Mononuclear cell (primary cell): ENCODE results near the gene SH2D2A. TPM values are rescaled to one million over a fixed set of nuclear protein-coding genes. Genes with fewer than 3 reads are reported as not detected.
"Not testable (repeated sequence)": the region's sequence is repeated elsewhere in the genome, so short reads cannot be mapped to it uniquely, and the experiment has no call there.

Experiments used
- H3K27me3 ChIP-seq: 2 replicates; pipeline ENCODE4 v1.6.0; 2011; ENCODE audit warnings: low read length, control low read depth; ENCODE audit not compliant: insufficient read depth
- H3K4me1 ChIP-seq: 2 replicates; pipeline ENCODE4 v1.5.1; 2011; ENCODE audit warnings: mild to moderate bottlenecking, low read length, control low read depth; ENCODE audit not compliant: insufficient read depth
- H3K4me3 ChIP-seq: 2 replicates; pipeline ENCODE4 v1.5.1; 2011; ENCODE audit warnings: mild to moderate bottlenecking, low read length, moderate library complexity
- H3K9me3 ChIP-seq: 2 replicates; pipeline ENCODE4 v1.5.1; 2011; ENCODE audit warnings: low read depth, mild to moderate bottlenecking, control low read depth, low read length
- total RNA-seq: library from RNA; depleted of rRNA; stranded (reverse); fragments of >200 nt; gene quantifications from one replicate; pipeline ENCODE4 v1.2.3, GENCODE V29; 2012

SH2D2A gene
- total RNA-seq, 1 donor: 19.1 TPM

DNA sequence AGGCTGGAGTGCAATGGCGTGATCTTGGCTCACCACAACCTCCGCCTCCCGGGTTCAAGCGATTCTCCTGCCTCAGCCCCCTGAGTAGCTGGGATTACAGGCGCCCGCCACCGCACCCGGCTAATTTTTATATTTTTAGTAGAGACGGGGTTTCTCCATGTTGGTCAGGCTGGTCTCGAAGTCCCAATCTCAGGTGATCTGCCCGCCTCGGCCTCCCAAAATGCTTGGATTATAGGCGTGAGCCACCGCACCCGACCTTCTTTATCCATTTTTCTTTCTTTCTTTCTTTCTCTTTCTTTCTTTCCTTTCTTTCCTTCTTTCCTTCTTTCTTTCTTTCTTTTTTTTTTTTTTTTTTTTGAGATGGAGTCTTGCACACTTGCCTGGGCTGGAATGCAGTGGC, 51.5 kb downstream of the SH2D2A start:
- H3K4me3 ChIP-seq, H3K27me3 ChIP-seq, H3K9me3 ChIP-seq: not testable (repeated sequence)
- H3K4me1 ChIP-seq: peaks cover 39% of the 10 kb centered on the region

DNA sequence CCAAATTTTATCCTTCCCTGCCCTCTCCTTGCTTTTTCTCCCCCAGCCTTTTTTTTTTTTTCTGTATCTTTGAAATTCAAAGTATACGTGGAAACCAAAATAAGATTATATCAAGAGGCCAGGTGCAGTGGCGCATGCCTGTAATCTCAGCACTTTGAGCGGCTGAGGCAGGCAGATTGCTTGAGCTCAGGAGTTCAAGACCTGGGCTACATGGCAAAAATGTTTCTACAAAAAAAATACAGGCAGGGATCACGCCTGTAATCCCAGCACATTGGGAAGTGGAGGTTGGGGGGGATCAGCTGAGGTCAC, 55.9 kb downstream of the SH2D2A start:
- Histone ChIP-seq H3K9me3 (no peaks in the 10 kb centered on the region), H3K4me3 (no peak overlapping the region), H3K27me3 (no peaks in the 10 kb centered on the region), H3K4me1 (peaks cover 4% of the 10 kb centered on the region)

DNA sequence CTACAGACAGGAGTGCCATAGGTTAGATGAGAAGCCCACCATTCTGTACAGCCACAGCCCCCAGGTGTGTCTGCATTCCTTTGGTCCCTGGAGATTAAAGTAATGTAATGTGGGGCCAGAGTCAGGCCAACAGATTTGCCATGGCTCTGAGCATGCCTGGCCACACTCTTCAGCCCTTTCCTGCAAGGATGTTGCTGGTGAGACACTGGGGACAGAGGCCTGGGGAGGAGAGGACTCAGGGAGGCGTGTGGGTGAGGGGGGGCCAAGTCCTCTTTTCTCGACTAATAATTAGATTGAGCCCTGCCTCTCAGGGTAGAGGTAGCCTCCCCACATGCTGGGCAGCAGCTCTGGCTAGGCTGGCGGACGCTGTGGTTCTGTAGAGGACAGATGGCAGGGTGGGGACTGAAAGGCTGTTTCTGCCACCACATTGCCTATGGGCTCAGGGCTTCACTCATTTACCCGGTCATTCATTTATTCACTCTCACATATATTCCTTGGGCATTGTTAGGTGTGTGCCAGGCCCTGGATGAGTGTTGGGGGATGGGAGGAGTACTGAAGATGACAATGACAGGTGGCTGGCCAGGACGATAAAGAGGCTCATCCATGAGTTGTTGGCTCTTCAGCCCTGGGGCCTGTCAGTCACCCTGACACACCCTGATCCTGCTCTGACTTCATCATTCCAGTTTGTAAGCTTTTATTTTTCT, 56.4 kb downstream of the SH2D2A start:
- Histone ChIP-seq H3K27me3 (no peaks in the 10 kb centered on the region), H3K9me3 (no peaks in the 10 kb centered on the region), H3K4me3 (no peak overlapping the region)

DNA sequence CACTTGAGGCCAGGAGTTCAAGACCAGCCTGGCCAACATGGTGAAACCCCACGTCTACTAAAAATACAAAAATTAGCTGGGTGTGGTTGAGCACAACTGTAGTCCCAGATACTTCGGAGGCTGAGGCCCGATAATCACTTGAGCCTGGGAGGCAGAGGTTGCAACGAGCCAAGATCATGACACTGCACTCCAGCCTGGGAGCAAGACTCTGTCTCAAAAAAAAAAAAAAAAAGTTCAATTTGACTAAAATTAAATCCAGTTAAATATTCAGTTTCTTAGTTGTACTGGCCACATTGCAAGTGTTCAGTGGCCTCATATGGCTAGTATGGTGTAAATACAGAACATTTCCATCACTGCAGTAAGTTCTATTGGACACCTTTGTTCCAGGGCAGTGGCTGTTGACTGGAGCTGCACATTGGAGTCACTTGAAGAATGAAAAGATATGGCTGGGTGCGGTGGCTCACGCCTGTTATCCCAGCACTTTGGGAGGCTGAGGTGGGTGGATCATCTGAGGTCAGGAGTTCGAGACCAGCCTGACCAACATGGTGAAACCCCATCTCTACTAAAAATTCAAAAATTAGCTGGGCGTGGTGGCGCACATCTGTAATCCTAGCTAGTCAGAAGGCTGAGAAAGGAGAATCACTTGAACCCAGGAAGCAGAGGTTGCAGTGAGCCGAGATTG, 58.9 kb downstream of the SH2D2A start:
- peaks cover 12% of the 10 kb centered on the region for H3K4me1 ChIP-seq
- H3K4me3 ChIP-seq, H3K9me3 ChIP-seq, H3K27me3 ChIP-seq: not testable (repeated sequence)

More for the DNA sequence above, 56.4 kb downstream of the SH2D2A start:
- no peaks in the 10 kb centered on the region for H3K4me1 ChIP-seq

DNA sequence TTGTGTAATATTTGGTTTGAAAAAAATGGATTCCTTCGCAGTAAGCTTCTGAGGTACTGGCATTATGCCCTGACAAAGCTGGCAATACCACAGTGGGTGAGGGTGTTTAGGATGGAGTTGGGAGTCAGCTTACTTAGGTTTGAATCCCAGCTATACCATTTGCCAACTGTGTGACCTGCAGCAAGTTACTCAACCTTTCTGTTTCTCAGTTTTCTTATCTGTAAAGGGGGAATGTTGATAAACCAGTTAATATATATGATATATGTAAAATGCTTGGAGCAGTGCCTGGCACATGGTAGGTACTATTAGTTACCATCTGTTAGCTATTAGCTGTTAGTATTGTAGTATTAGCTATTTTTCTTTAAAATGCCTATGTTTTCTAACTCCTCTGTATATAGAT, 60.3 kb downstream of the SH2D2A start:
- no peaks in the 10 kb centered on the region for H3K27me3 ChIP-seq
- H3K4me3 ChIP-seq: no peak overlapping the region
- no peaks in the 10 kb centered on the region for H3K9me3 ChIP-seq
- peaks cover 18% of the 10 kb centered on the region for H3K4me1 ChIP-seq

Other genes starting within 250 kb of the SH2D2A start
- gene IQGAP3, start 244.3 kb downstream of the SH2D2A start, total RNA-seq: 0.10 TPM
- gene TTC24, start 237.1 kb downstream of the SH2D2A start, total RNA-seq: 1.2 TPM
- gene NAXE, start 225.1 kb downstream of the SH2D2A start, total RNA-seq: 23.9 TPM
- gene GPATCH4, start 215.4 kb downstream of the SH2D2A start, total RNA-seq: 15.0 TPM
- 0.21 TPM for gene HAPLN2, start 197.4 kb downstream of the SH2D2A start, total RNA-seq
- not detected for gene BCAN, start 174.7 kb downstream of the SH2D2A start, total RNA-seq
- not detected for gene NES, start 139.4 kb downstream of the SH2D2A start, total RNA-seq
- gene CRABP2, start 111.3 kb downstream of the SH2D2A start, total RNA-seq: 0.42 TPM
- 5.0 TPM for gene METTL25B, start 88.4 kb downstream of the SH2D2A start, total RNA-seq
- gene ISG20L2, start 88.1 kb downstream of the SH2D2A start, total RNA-seq: 36.0 TPM
- gene MRPL24, start 75.8 kb downstream of the SH2D2A start, total RNA-seq: 3.9 TPM
- 98.9 TPM for gene HDGF, start 65.2 kb downstream of the SH2D2A start, total RNA-seq
- gene PRCC, start 49.3 kb downstream of the SH2D2A start, total RNA-seq: 19.6 TPM
- gene INSRR, start 42.3 kb upstream of the SH2D2A start, total RNA-seq: not detected
- 0.31 TPM for gene NTRK1, start 44.0 kb upstream of the SH2D2A start, total RNA-seq
- gene PEAR1, start 76.9 kb upstream of the SH2D2A start, total RNA-seq: 1.7 TPM
- gene LRRC71, start 103.8 kb upstream of the SH2D2A start, total RNA-seq: not detected
- gene ARHGEF11, start 228.9 kb upstream of the SH2D2A start, total RNA-seq: 18.3 TPM